Measurements from ENCODE around the gene CLDN5. TPM values are rescaled to one million over a fixed set of nuclear protein-coding genes. Genes with fewer than 3 reads are reported as not detected.

The CLDN5 gene
- total RNA-seq, 1 experiment from 2014 or later: not detected

GRCh38 chr22:19517171-19517500 lies 7.1 kb downstream of the CLDN5 start:
- H3K4me3 ChIP-seq: no peak overlapping the region
- H3K36me3 ChIP-seq: peaks cover 26% of the 10 kb centered on the region
- no peak for DNase-seq
- no peaks in the 10 kb centered on the region for H3K27me3 ChIP-seq
- no peaks in the 10 kb centered on the region for H3K9me3 ChIP-seq

- Histone ChIP-seq H3K9me3 (no peaks in the 10 kb centered on the region), H3K27me3 (no peaks in the 10 kb centered on the region), H3K36me3 (peaks cover 27% of the 10 kb centered on the region), H3K4me3 (no peak overlapping the region)
- DNase-seq: no peak
Measured at GRCh38 chr22:19516378-19517170, 7.6 kb downstream of the CLDN5 start.

GRCh38 chr22:19515654-19516377 lies 8.4 kb downstream of the CLDN5 start:
- Histone ChIP-seq H3K27me3 (no peaks in the 10 kb centered on the region), H3K4me3 (no peak overlapping the region), H3K36me3 (peaks cover 29% of the 10 kb centered on the region), H3K9me3 (no peaks in the 10 kb centered on the region)
- no peak for DNase-seq

GRCh38 chr22:19514831-19515565 lies 9.2 kb downstream of the CLDN5 start:
- Histone ChIP-seq H3K4me3 (no peak overlapping the region), H3K9me3 (no peaks in the 10 kb centered on the region), H3K36me3 (peaks cover 31% of the 10 kb centered on the region), H3K27me3 (no peaks in the 10 kb centered on the region)
- DNase-seq: no peak

GRCh38 chr22:19513823-19514222 lies 10.4 kb downstream of the CLDN5 start:
- H3K9me3 ChIP-seq: no peaks in the 10 kb centered on the region
- no peak for DNase-seq
- H3K27me3 ChIP-seq: no peaks in the 10 kb centered on the region
- peaks cover 35% of the 10 kb centered on the region for H3K36me3 ChIP-seq
- H3K4me3 ChIP-seq: no peak overlapping the region

- no peak for DNase-seq
- Histone ChIP-seq H3K27me3 (no peaks in the 10 kb centered on the region), H3K9me3 (no peaks in the 10 kb centered on the region), H3K36me3 (peaks cover 32% of the 10 kb centered on the region), H3K4me3 (no peak overlapping the region)
Measured at GRCh38 chr22:19510919-19511341, 13.3 kb downstream of the CLDN5 start.

GRCh38 chr22:19509923-19510322 lies 14.3 kb downstream of the CLDN5 start:
- peaks cover 30% of the 10 kb centered on the region for H3K36me3 ChIP-seq
- H3K27me3 ChIP-seq: no peaks in the 10 kb centered on the region
- no peak overlapping the region for H3K4me3 ChIP-seq
- H3K9me3 ChIP-seq: no peaks in the 10 kb centered on the region
- no peak for DNase-seq

- H3K27me3 ChIP-seq: no peaks in the 10 kb centered on the region
- H3K36me3 ChIP-seq: peaks cover 23% of the 10 kb centered on the region
- no peaks in the 10 kb centered on the region for H3K9me3 ChIP-seq
- DNase-seq: no peak
- no peak overlapping the region for H3K4me3 ChIP-seq
Measured at GRCh38 chr22:19509191-19509590, 15.0 kb downstream of the CLDN5 start.

- Histone ChIP-seq H3K9me3 (no peaks in the 10 kb centered on the region), H3K4me3 (no peak overlapping the region), H3K36me3 (peaks cover 15% of the 10 kb centered on the region), H3K27me3 (no peaks in the 10 kb centered on the region)
- DNase-seq: no peak
Measured at GRCh38 chr22:19508024-19508776, 16.0 kb downstream of the CLDN5 start.

GRCh38 chr22:19507534-19507861 lies 16.7 kb downstream of the CLDN5 start:
- DNase-seq: no peak
- peaks cover 15% of the 10 kb centered on the region for H3K36me3 ChIP-seq
- H3K27me3 ChIP-seq: no peaks in the 10 kb centered on the region
- no peak overlapping the region for H3K4me3 ChIP-seq
- H3K9me3 ChIP-seq: no peaks in the 10 kb centered on the region

- Histone ChIP-seq H3K27me3 (no peaks in the 10 kb centered on the region), H3K4me3 (no peak overlapping the region), H3K9me3 (no peaks in the 10 kb centered on the region), H3K36me3 (peaks cover 13% of the 10 kb centered on the region)
- DNase-seq: no peak
Measured at GRCh38 chr22:19506212-19506611, 18.0 kb downstream of the CLDN5 start.

- no peak overlapping the region for H3K4me3 ChIP-seq
Measured at GRCh38 chr22:19505735-19506126, 18.5 kb downstream of the CLDN5 start.

GRCh38 chr22:19504900-19505734 lies 19.1 kb downstream of the CLDN5 start:
- DNase-seq: no peak
- Histone ChIP-seq H3K9me3 (no peaks in the 10 kb centered on the region), H3K36me3 (peaks cover 9% of the 10 kb centered on the region), H3K4me3 (no peak overlapping the region), H3K27me3 (no peaks in the 10 kb centered on the region)

More at GRCh38 chr22:19505735-19506126, 18.5 kb downstream of the CLDN5 start:
- no peaks in the 10 kb centered on the region for H3K9me3 ChIP-seq
- H3K36me3 ChIP-seq: peaks cover 10% of the 10 kb centered on the region
- no peak for DNase-seq
- H3K27me3 ChIP-seq: no peaks in the 10 kb centered on the region

GRCh38 chr22:19503869-19504268 lies 20.3 kb downstream of the CLDN5 start:
- no peaks in the 10 kb centered on the region for H3K9me3 ChIP-seq
- peaks cover 7% of the 10 kb centered on the region for H3K36me3 ChIP-seq
- H3K27me3 ChIP-seq: no peaks in the 10 kb centered on the region
- no peak overlapping the region for H3K4me3 ChIP-seq
- no peak for DNase-seq

GRCh38 chr22:19503367-19503766 lies 20.8 kb downstream of the CLDN5 start:
- H3K27me3 ChIP-seq: no peaks in the 10 kb centered on the region
- no peak overlapping the region for H3K4me3 ChIP-seq
- no peaks in the 10 kb centered on the region for H3K9me3 ChIP-seq
- H3K36me3 ChIP-seq: peaks cover 10% of the 10 kb centered on the region
- DNase-seq: no peak

GRCh38 chr22:19501897-19502447 lies 22.2 kb downstream of the CLDN5 start:
- Histone ChIP-seq H3K36me3 (peaks cover 17% of the 10 kb centered on the region), H3K4me3 (no peak overlapping the region), H3K9me3 (no peaks in the 10 kb centered on the region), H3K27me3 (no peaks in the 10 kb centered on the region)
- DNase-seq: no peak
